Stomach smooth muscle (tissue), 2 donors: ENCODE results near the gene NEU4.
A peak's percentile ranks its signal among the peaks of the same experiment; 100 is the strongest.

Experiments used
- H3K27ac ChIP-seq: one replicate; pipeline ENCODE4 v1.7.0; 2013; ENCODE audit warnings: mild to moderate bottlenecking, low read length, inconsistent platforms
- H3K27me3 ChIP-seq, 2 donors: one replicate each; pipeline ENCODE4 v1.7.0; 2013; ENCODE audit warnings: low read length in 2 of 2; ENCODE audit not compliant: insufficient read depth in 2 of 2, control insufficient read depth in 1 of 2
- H3K36me3 ChIP-seq, 2 donors: one replicate each; pipeline ENCODE4 v1.7.0; 2013; ENCODE audit warnings: low read length in 2 of 2; ENCODE audit not compliant: control insufficient read depth in 2 of 2, insufficient read depth in 2 of 2
- H3K4me1 ChIP-seq: one replicate; pipeline ENCODE4 v1.7.0; 2013; ENCODE audit warnings: low read length; ENCODE audit not compliant: control insufficient read depth, insufficient read depth
- H3K4me3 ChIP-seq, 2 donors: one replicate each; pipeline ENCODE4 v1.7.0; 2013; ENCODE audit warnings: low read length in 2 of 2
- H3K9ac ChIP-seq, 2 donors: one replicate each; pipeline ENCODE4 v1.7.0; 2013; ENCODE audit warnings: low read length in 2 of 2, mild to moderate bottlenecking in 1 of 2
- H3K9me3 ChIP-seq, 2 donors: one replicate each; pipeline ENCODE4 v1.7.0; 2013; ENCODE audit warnings: low read length in 2 of 2; ENCODE audit not compliant: control insufficient read depth in 2 of 2
- donor health status: healthy.
- donor health status: Pancreatic carcinoma.

NEU4 gene

DNA sequence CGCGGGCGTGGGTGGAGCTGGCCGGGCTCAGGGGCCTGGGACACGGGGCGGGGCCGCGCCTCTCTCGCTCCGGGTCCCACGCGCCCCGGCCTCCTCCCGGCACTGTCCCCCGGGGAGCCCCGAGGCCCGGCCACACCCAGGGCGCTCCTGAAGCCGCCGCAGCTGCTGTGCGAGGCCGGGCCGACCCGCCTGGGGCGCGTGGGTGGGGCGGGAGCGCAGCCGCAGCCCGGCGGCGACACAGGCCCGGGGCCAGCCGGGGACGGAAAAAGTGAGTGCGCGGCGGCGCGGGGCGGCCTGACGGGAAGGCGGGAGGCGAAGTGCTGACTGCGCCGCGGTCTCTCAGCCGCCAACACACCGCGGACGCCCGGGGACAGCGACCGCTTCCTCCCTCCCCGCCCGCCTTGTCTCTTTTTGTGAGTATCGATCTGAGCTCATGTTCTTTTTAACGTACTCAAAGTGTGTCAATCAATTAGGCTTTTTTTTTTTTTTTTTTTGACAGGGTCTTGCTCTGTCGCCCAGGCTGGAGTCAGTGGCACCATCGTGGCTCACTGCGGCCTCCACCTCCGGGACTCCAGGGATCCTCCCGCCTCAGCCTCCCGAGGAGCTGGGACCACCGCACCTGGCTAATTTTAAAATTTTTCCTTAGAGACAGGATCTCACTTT lies 35.2 kb downstream of the NEU4 start:
- H3K27ac ChIP-seq, result no peak overlapping the region

DNA sequence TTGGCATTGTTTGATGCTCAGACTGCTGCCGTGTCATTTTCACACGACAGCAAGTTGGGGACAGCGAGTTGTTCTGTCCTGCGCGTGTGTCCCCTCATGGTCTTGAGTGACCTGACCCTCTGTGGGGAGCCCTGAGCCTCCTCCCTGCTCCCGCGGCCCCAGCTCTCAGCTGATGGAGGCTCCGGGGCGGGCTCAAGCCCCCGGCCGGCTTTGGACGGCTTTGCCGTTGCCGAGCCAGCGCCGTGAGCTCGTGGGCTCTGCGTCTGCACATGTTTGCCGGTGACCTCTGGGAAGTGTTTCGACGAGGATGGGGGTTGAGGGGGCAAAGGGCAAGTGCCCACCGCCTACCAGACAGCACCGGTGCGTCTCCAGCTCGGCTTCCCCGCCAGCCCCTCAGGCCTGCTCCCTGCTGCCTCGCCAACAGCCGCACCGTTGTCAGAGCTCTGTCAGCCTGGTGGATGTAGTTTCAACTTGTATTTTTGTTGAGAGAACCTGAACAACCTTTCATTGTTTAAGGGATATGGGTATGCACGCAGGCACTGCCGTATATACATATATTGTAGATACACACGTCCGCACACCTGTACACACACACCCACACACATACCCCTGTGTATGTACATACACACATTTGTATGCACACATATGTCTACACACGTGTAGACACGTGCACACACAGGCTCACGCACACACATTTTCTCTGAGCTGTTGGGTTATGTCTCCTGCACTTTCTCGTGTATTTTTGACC lies 36.0 kb downstream of the NEU4 start:
- H3K27me3 ChIP-seq, result no peaks in the 10 kb centered on the region
- H3K4me1 ChIP-seq, result peaks cover 11% of the 10 kb centered on the region
- H3K36me3 ChIP-seq, result no peaks in the 10 kb centered on the region
- H3K27ac ChIP-seq, result no peak overlapping the region
- no peaks in the 10 kb centered on the region for H3K9me3 ChIP-seq
- H3K9ac ChIP-seq, result peak overlapping the region in 1 of 2 donors; percentile 55
- peak overlapping the region in 1 of 2 donors; percentile 67 for H3K4me3 ChIP-seq

More for the DNA sequence above, 35.2 kb downstream of the NEU4 start:
- Histone ChIP-seq H3K4me3 (peak overlapping the region; percentile 43 to 67), H3K4me1 (peaks cover 11% of the 10 kb centered on the region), H3K9me3 (no peaks in the 10 kb centered on the region), H3K9ac (peak overlapping the region; percentile 55 to 62), H3K36me3 (no peaks in the 10 kb centered on the region), H3K27me3 (no peaks in the 10 kb centered on the region)

DNA sequence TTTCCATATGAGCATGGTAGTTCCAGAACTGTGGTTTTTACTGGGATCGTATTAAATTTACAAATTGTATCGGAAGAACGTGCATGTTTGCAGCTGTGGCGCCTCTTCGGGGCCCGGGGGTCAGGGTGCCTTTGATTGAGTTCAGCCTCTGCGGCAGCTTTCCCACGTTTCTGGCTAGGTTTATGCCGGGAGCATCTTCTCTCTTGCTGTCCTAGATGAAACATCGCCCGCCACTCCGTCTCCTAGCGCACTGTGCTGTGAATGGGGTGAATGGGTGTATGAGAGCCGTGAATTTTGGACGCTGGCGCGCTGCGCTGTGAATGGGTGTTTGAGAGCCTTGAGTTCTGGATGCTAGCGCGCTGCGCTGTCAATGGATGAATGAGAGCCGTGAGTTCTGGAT lies 37.4 kb downstream of the NEU4 start:
- Histone ChIP-seq H3K27ac (no peak overlapping the region), H3K9ac (no peak overlapping the region), H3K4me1 (peaks cover 11% of the 10 kb centered on the region), H3K4me3 (no peak overlapping the region), H3K27me3 (no peaks in the 10 kb centered on the region), H3K9me3 (no peaks in the 10 kb centered on the region), H3K36me3 (no peaks in the 10 kb centered on the region)

DNA sequence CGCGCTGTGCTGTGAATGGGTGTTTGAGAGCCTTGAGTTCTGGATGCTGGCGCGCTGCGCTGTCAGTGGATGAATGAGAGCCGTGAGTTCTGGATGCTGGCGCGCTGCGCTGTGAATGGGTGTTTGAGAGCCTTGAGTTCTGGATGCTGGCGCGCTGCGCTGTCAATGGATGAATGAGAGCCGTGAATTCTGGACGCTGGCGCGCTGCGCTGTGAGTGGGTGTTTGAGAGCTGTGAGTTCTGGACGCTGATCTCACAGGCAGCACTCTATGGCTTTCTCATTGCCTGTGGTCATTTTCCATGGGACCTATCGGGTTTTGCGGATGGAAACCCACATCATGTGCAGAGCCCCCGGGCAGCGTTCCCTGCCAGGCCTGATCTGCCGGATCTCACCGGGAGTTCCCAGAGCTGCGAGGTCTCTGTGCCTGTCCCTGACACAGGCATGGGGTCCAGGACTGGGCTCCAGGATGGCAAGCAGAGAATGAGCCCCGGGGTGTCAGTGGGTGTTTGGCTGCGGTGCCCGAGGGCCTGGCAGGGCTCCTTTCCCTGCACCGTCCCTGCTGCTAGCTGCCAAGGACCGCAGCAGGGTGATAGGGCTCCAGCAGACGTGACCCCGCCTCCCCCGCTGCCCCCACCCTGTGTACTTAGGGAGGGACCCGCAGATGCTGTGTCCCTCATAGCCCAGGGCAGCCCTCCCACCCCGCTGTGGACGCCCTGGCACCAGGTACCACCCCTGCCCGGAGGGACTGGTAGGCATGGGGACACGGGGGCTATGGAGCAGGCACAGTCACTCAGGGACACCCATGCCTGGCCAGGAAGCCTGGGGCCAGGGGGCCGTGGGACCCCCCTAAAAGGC lies 40.0 kb downstream of the NEU4 start:
- Histone ChIP-seq H3K27me3 (no peaks in the 10 kb centered on the region), H3K4me3 (no peak overlapping the region), H3K36me3 (no peaks in the 10 kb centered on the region), H3K9ac (no peak overlapping the region), H3K4me1 (peaks cover 11% of the 10 kb centered on the region), H3K27ac (no peak overlapping the region), H3K9me3 (no peaks in the 10 kb centered on the region)

DNA sequence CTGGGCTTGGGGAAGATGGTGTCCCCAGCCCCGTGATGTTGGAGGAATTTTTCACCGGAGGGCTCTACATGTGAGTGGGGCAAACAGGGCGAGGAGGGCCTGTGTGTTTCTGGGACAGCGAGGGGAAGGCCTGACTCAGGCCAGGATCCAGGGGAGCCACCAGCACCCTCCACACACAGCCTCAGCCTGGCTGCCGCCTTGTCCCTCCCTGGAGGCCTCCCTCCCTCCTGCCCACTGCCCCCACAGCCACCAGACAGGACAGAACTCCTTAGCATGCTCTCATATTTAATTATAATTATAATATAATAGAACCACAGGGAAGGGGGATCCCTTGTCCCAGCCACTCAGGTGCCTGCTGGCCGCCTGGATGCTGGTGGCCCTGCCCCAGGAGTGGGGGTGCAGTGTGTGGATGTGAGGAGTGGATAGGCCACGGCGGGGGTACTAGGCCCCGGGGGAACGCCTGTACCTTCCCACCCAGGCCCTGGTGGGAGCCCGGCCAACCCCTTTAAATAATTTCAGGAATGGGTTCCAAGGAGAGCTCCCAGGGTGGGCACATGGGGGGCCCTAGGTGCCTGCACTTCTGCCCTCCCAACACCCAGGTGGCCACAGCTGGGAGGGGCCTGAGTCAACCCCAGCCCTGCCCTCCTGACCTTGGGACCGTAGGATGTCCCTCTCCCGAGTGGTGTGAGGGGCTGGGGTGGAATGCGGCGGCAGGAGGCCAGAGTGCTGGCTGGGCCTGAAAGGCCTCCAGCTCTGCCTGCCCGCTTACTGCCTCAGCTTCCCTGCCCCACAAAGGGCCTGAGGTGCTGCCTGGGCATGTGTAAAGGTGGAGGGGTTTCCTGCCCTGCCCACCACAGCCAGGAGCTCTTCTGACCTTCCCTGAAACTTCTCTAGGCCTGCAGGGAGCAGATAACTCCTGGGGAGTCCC lies 40.9 kb downstream of the NEU4 start:
- H3K9me3 ChIP-seq, result no peaks in the 10 kb centered on the region

DNA sequence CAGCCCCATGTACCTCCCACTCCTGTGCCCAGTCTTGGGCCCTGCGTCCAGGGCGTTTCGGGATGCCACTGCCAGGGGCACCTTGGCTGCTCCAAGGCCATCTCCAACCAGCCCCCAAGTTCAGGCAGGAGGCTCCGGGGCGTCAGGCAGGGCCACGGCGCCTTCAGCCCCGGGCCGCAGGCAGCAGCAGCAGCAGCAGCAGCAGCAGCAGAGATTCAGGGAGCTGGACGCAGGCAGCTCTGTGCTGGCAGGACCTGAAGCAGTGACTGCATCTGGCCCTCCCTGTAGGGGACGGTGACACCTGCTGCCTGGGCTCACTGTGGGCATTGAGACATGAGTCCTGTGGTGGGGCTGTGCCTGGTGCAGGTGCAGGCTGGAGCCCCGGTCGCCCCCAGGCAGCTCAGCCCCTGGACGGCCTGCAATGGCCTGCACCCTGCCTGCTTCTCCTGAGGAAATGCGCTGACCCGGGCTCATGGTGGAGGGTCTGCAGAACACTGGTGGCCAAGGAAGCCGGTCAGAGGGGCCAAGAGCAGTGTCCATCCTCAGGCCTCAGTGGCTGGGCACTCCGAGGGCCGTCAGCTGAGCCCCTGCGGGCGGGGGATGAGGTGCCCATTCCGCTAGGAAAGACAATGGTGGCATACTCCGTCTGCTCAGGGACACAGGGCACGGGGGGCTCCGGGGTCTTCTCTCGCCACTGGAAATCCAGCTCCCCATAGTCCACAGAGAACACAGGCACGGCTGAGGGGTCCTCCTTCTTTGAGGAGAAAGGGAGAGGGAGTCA lies 41.7 kb downstream of the NEU4 start:
- H3K27me3 ChIP-seq, result no peaks in the 10 kb centered on the region

More for the DNA sequence above, 40.9 kb downstream of the NEU4 start:
- Histone ChIP-seq H3K27ac (no peak overlapping the region), H3K27me3 (no peaks in the 10 kb centered on the region), H3K4me3 (no peak overlapping the region), H3K4me1 (peaks cover 3% of the 10 kb centered on the region), H3K9ac (no peak overlapping the region), H3K36me3 (no peaks in the 10 kb centered on the region)

DNA sequence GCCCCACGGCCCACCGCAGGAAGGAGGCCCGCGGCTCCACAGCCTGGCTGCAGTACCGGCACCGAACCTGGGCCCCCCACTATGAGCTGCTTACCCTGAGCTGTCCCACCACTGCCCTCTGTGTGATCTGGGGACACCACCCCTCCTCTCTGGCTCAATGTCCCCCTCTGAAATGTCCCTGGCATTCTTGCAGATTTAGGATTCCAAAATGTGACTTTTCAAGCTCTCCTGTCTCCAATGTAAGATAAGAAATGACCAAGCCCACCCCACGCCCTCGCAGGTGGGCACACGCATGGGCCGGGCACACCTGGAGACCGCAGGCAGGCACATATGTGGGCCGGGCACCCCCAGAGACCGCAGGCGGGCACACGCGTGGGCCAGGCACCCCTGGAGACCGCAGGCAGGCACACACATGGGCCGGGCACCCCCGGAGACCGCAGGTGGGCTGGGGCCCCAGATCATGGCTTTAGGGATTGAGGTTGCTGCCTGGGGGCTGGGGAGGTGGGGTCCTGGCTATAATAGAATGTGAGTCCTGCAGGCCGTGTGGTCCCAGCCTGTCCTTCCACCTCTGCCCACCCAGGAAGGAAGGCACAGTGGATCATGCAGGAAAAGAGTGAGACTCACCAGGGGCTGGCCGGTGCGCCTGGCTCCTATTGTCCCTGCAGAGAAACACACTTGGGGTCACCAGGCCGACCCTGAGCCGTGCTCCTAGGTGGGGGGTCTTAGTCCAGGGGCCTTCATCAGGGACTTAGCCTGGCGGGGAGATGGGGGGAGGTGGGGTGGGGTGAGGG lies 42.5 kb downstream of the NEU4 start:
- Histone ChIP-seq H3K27me3 (no peaks in the 10 kb centered on the region), H3K9me3 (no peaks in the 10 kb centered on the region), H3K4me1 (no peaks in the 10 kb centered on the region), H3K27ac (no peak overlapping the region), H3K9ac (no peak overlapping the region), H3K4me3 (no peak overlapping the region), H3K36me3 (no peaks in the 10 kb centered on the region)

More for the DNA sequence above, 41.7 kb downstream of the NEU4 start:
- no peak overlapping the region for H3K4me3 ChIP-seq
- H3K36me3 ChIP-seq, result no peaks in the 10 kb centered on the region
- H3K9ac ChIP-seq, result no peak overlapping the region
- H3K27ac ChIP-seq, result no peak overlapping the region
- H3K4me1 ChIP-seq, result no peaks in the 10 kb centered on the region
- no peaks in the 10 kb centered on the region for H3K9me3 ChIP-seq

DNA sequence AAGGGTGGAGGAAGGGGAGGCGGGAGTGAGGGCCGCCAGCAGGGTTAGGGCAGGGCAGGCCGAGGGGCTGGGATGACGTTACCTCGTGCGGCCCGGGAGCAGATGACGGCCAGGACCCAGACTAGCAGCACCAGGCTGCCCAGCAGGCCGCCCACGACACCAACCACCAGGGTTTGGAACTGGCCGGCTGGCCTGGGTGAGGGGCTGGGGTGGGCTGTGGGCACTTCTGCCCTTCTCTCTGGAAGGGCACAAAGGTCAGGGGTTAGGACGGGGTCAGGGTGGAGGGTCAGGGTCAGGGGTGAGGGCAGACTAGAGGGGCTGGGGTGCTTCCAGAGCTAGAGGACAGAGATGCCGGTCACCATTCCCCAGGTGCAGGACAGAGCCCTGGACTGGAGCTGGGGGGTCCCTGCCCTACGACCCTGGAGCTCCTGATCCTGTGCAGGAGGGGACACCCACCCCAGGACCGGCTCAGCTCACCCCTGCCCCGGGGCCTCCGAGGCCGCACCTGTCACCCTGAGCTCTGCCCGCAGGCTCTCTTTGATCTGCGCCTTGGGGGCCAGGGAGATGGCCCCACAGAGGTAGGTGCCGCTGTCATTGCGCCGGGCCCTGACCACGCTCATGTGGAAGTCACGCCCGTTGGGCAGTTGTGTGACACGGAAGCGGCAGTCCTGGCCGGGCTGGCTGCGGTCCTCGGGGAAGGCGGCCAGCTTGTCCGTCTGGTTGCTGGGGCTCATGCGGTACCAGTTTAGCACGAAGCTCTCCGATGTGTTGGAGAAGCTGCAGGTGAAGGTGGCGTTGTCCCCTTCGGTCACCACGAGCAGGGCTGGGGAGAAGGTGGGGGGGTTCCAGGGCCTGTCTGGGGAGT lies 43.4 kb downstream of the NEU4 start:
- Histone ChIP-seq H3K4me3 (no peak overlapping the region), H3K4me1 (no peaks in the 10 kb centered on the region), H3K36me3 (no peaks in the 10 kb centered on the region), H3K27me3 (peaks cover 0 to 5% of the 10 kb centered on the region in 2 donors), H3K9me3 (no peaks in the 10 kb centered on the region), H3K27ac (no peak overlapping the region), H3K9ac (no peak overlapping the region)
